Hepatocyte (in vitro differentiated cells): ENCODE measurements around the gene IRS2. TPM values are rescaled to one million over a fixed set of nuclear protein-coding genes. Genes with fewer than 3 reads are reported as not detected.

Experiments
- DNase-seq: peaks from one replicate; pipeline ENCODE4 v3.0.0-alpha.2; 2016; ENCODE audit warnings: low spot score
- H2AFZ ChIP-seq: fragments of 200-600 bp; sonication (generic); 2 replicates; pipeline ENCODE4 v1.6.0; 2016; ENCODE audit warnings: antibody characterized with exemption, mild to moderate bottlenecking
- H3K27ac ChIP-seq: fragments of 200-600 bp; sonication (generic); 2 replicates; pipeline ENCODE4 v1.5.1; 2016; ENCODE audit warnings: mild to moderate bottlenecking
- H3K27me3 ChIP-seq: fragments of 200-600 bp; sonication (generic); 2 replicates; pipeline ENCODE4 v1.6.1; 2016
- H3K36me3 ChIP-seq: fragments of 200-600 bp; sonication (generic); replicated peaks from 2 replicates; pipeline ENCODE4 v1.5.1; 2016; ENCODE audit warnings: low read depth; ENCODE audit not compliant: insufficient read depth
- H3K4me1 ChIP-seq: fragments of 200-600 bp; sonication (generic); 2 replicates; pipeline ENCODE4 v1.5.1; 2016; ENCODE audit warnings: mild to moderate bottlenecking, moderate library complexity; ENCODE audit not compliant: insufficient read depth
- H3K4me2 ChIP-seq: fragments of 200-600 bp; sonication (generic); 2 replicates; pipeline ENCODE4 v1.6.0; 2016
- H3K4me3 ChIP-seq: fragments of 200-600 bp; sonication (generic); 2 replicates; pipeline ENCODE4 v1.5.1; 2016; ENCODE audit warnings: mild to moderate bottlenecking
- H3K79me2 ChIP-seq: fragments of 200-600 bp; sonication (generic); 2 replicates; pipeline ENCODE4 v1.6.0; 2017; ENCODE audit warnings: mild to moderate bottlenecking
- H3K9me2 ChIP-seq: fragments of 200-600 bp; sonication (generic); replicated peaks from 2 replicates; pipeline ENCODE4 v1.6.0; 2017; ENCODE audit warnings: mild to moderate bottlenecking; ENCODE audit not compliant: insufficient read depth
- H3K9me3 ChIP-seq: fragments of 200-600 bp; sonication (generic); 2 replicates; pipeline ENCODE4 v1.5.1; 2016; ENCODE audit warnings: low read depth, mild to moderate bottlenecking
- H4K20me1 ChIP-seq: fragments of 200-600 bp; sonication (generic); 2 replicates; pipeline ENCODE4 v1.6.0; 2016; ENCODE audit warnings: mild to moderate bottlenecking; ENCODE audit not compliant: insufficient read depth, poor library complexity, severe bottlenecking
- EZH2 ChIP-seq: fragments of 200-600 bp; sonication (generic); IDR thresholded peaks from 2 replicates; pipeline ENCODE4 v1.6.1; 2016; ENCODE audit warnings: antibody characterized with exemption, mild to moderate bottlenecking, borderline replicate concordance
- EZH2phosphoT487 ChIP-seq: fragments of 200-600 bp; sonication (generic); IDR thresholded peaks from one replicate; pipeline ENCODE4 v1.6.1; 2018; ENCODE audit warnings: antibody characterized with exemption, mild to moderate bottlenecking, low read depth, moderate library complexity; ENCODE audit not compliant: unreplicated experiment, severe bottlenecking
- WGBS: methylation state at CpG from one replicate; pipeline ENCODE4 v1.1.6; 2016; ENCODE audit warnings: low lambda C conversion rate; ENCODE audit errors: missing lambda C conversion rate; 5-methylcytosine and 5-hydroxymethylcytosine counted together
- polyA plus RNA-seq: library from polyadenylated mRNA; unstranded; fragments of >200 nt; fragmentation: Nextera tagmentation; extraction: Ambion mirVana; gene quantifications from 2 replicates; pipeline ENCODE4 v1.2.1, GENCODE V29; 2016
- total RNA-seq: library from RNA; depleted of rRNA; stranded (reverse); fragments of >200 nt; gene quantifications from 2 replicates; pipeline ENCODE4 v1.2.3, GENCODE V29; 2014
- TF ChIP-seq, protein P1 (sequence below): fragments of 200-600 bp; sonication (generic); IDR thresholded peaks from 2 replicates; pipeline ENCODE4 v1.5.1; 2016; ENCODE audit warnings: antibody characterized with exemption, mild to moderate bottlenecking; ENCODE audit not compliant: poor library complexity

Gene IRS2
- total and polyA plus RNA-seq, 2 experiments from 2014 or later, result 19.4 to 26.4 TPM

DNA sequence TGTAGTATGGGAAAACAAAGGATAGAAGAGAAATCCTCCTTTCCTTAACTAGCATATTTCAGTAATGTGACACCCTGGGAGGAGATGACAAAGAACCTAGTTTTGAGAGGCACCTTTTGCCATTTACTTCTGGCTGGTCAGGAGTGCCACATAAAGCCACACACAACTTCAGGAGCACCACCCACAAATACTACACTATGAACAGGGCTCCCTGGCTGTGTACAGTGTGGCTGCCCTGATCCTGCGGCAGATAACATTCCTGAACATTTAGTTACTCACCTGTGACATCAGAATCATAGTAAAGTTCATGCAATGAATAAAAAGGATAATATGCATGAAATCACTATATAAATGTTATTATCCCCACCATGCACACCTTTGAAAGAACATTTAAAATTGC, 17.4 kb upstream of the IRS2 start:
- Histone ChIP-seq H3K9me3 (no peaks in the 10 kb centered on the region), H3K27ac (peak overlapping the region; percentile 73), H3K4me1 (no peaks in the 10 kb centered on the region), H3K79me2 (no peaks in the 10 kb centered on the region), H3K9me2 (no peaks in the 10 kb centered on the region), H3K4me2 (no peak overlapping the region), H3K27me3 (no peaks in the 10 kb centered on the region), H3K4me3 (no peak overlapping the region), H4K20me1 (no peaks in the 10 kb centered on the region), H2AFZ (no peak overlapping the region), H3K36me3 (no peaks in the 10 kb centered on the region)
- DNase-seq, result peak; percentile 61
- TF ChIP-seq, protein P1, sequence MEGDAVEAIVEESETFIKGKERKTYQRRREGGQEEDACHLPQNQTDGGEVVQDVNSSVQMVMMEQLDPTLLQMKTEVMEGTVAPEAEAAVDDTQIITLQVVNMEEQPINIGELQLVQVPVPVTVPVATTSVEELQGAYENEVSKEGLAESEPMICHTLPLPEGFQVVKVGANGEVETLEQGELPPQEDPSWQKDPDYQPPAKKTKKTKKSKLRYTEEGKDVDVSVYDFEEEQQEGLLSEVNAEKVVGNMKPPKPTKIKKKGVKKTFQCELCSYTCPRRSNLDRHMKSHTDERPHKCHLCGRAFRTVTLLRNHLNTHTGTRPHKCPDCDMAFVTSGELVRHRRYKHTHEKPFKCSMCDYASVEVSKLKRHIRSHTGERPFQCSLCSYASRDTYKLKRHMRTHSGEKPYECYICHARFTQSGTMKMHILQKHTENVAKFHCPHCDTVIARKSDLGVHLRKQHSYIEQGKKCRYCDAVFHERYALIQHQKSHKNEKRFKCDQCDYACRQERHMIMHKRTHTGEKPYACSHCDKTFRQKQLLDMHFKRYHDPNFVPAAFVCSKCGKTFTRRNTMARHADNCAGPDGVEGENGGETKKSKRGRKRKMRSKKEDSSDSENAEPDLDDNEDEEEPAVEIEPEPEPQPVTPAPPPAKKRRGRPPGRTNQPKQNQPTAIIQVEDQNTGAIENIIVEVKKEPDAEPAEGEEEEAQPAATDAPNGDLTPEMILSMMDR, result no peak
- TF ChIP-seq EZH2phosphoT487, result no peak
- no peak for TF ChIP-seq EZH2
- 50% methylated on average over 1 of the region's 1 CpG for WGBS

DNA sequence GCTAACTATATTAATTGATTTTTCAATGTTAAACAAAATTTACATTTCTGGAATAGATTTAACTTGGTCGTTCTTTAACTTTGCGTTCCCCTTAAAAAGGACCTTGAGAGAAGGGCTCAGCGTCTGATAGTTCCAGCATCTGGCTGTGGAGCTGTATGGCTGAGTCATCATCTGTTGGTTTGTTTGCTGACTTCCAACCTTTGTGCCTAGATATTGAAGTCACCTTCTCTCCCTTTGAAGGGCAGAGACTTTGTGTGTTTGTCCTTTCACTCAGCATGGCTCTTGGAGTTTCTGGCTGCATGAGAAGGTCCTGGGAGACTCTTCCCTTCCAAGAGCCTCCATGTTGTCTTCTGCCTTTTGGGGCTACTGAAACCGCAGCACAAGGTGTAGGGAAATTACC, 16.6 kb upstream of the IRS2 start:
- Histone ChIP-seq H3K9me2 (no peaks in the 10 kb centered on the region), H3K27ac (peak overlapping the region; percentile 73), H2AFZ (no peak overlapping the region), H3K4me1 (no peaks in the 10 kb centered on the region), H3K4me2 (peak overlapping the region; percentile 29), H3K4me3 (no peak overlapping the region), H3K27me3 (no peaks in the 10 kb centered on the region), H3K36me3 (no peaks in the 10 kb centered on the region), H3K79me2 (no peaks in the 10 kb centered on the region), H3K9me3 (no peaks in the 10 kb centered on the region), H4K20me1 (no peaks in the 10 kb centered on the region)
- 63% methylated on average over 4 of the region's 4 CpGs for WGBS
- no peak for TF ChIP-seq EZH2phosphoT487
- no peak for TF ChIP-seq EZH2
- TF ChIP-seq, protein P1, result no peak
- DNase-seq, result peak; percentile 68

DNA sequence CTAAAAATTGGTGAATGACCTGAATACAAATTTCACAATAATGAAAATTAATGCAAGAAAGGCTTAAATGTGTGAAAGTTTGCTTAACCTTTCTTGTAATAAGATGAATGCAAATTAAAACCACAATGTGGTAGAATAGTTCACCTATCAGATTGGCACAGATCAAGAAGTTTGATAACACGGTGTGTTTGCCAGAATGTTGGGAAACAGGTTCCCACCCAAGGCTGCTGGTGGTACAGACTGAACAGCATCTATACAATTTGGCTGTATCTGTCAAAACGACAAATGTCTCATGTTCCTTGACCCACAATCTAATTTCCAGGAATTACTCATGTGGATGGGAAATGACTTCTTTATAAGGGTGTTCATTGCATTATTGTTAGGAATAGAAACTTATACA, 8.6 kb upstream of the IRS2 start:
- H3K4me1 ChIP-seq, result no peaks in the 10 kb centered on the region
- H4K20me1 ChIP-seq, result no peaks in the 10 kb centered on the region
- no peak overlapping the region for H2AFZ ChIP-seq
- no peak overlapping the region for H3K4me3 ChIP-seq
- H3K9me3 ChIP-seq, result no peaks in the 10 kb centered on the region
- no peaks in the 10 kb centered on the region for H3K27me3 ChIP-seq
- no peaks in the 10 kb centered on the region for H3K9me2 ChIP-seq
- TF ChIP-seq EZH2 (no peak), EZH2phosphoT487 (no peak)
- TF ChIP-seq, protein P1, result no peak
- H3K36me3 ChIP-seq, result no peaks in the 10 kb centered on the region
- no peaks in the 10 kb centered on the region for H3K79me2 ChIP-seq
- whole genome bisulfite sequencing, result 55% methylated on average over 2 of the region's 2 CpGs
- no peak for DNase-seq
- no peak overlapping the region for H3K4me2 ChIP-seq
- H3K27ac ChIP-seq, result no peak overlapping the region

- no peaks in the 10 kb centered on the region for H3K4me1 ChIP-seq
- no peak overlapping the region for H2AFZ ChIP-seq
- H3K4me2 ChIP-seq, result no peak overlapping the region
- no peak for DNase-seq
- H3K9me3 ChIP-seq, result no peaks in the 10 kb centered on the region
- no peak overlapping the region for H3K27ac ChIP-seq
- H3K4me3 ChIP-seq, result no peak overlapping the region
- no peaks in the 10 kb centered on the region for H3K27me3 ChIP-seq
- TF ChIP-seq, protein P1, result no peak
- TF ChIP-seq EZH2phosphoT487, result no peak
- WGBS, result 93% methylated on average over 12 of the region's 12 CpGs
- no peaks in the 10 kb centered on the region for H3K9me2 ChIP-seq
- H3K36me3 ChIP-seq, result no peaks in the 10 kb centered on the region
- H3K79me2 ChIP-seq, result no peaks in the 10 kb centered on the region
- no peaks in the 10 kb centered on the region for H4K20me1 ChIP-seq
Measured at GRCh38 chr13:109794095-109794494, 7.7 kb upstream of the IRS2 start.
